Vagina (tissue), 2 donors: ENCODE results near the gene GLI3. TPM values are rescaled to one million over a fixed set of nuclear protein-coding genes. Genes with fewer than 3 reads are reported as not detected.

ENCODE experiments used
- DNase-seq, 2 donors: peaks; one replicate each; pipeline ENCODE4 v3.0.0-alpha.2; 2017; ENCODE audit errors: extremely low spot score in 2 of 2
- H3K27ac ChIP-seq: fragments of 200-600 bp; sonication (generic); one replicate; pipeline ENCODE4 v1.5.1; 2019
- H3K27me3 ChIP-seq: fragments of 200-600 bp; sonication (generic); one replicate; pipeline ENCODE4 v1.5.1; 2019
- H3K36me3 ChIP-seq, 2 donors: fragments of 200-600 bp; sonication (generic); one replicate each; pipeline ENCODE4 v1.5.1; 2017 to 2019
- H3K4me1 ChIP-seq: fragments of 200-600 bp; sonication (generic); one replicate; pipeline ENCODE4 v1.5.1; 2019
- H3K4me3 ChIP-seq, 2 donors: fragments of 200-600 bp; sonication (generic); 1 replicate in 1 of 2; 2 replicates in 1 of 2; pipeline ENCODE4 v1.5.1; 2016 to 2019
- H3K9me3 ChIP-seq: fragments of 200-600 bp; sonication (generic); one replicate; pipeline ENCODE4 v1.5.1; 2019
- CTCF ChIP-seq, 3 experiments: fragments of 450-650 bp in 2 of 3; fragments of 200-600 bp in 1 of 3; sonication (generic) in 1 of 3; IDR thresholded peaks; one replicate each; pipeline ENCODE4 v1.5.1; 2017 to 2019; ENCODE audit warnings: antibody characterized with exemption in 3 of 3, mild to moderate bottlenecking in 2 of 3, moderate library complexity in 2 of 3
- POLR2A ChIP-seq, 2 donors: fragments of 450-650 bp; IDR thresholded peaks; one replicate each; pipeline ENCODE4 v1.6.1; 2017; ENCODE audit warnings: antibody characterized with exemption in 2 of 2, mild to moderate bottlenecking in 2 of 2, moderate library complexity in 2 of 2
- POLR2AphosphoS5 ChIP-seq, 2 donors: sonication (generic); formaldehyde crosslinking; IDR thresholded peaks; one replicate each; pipeline ENCODE4 v1.9.0; 2017; ENCODE audit warnings: antibody characterized with exemption in 2 of 2, mild to moderate bottlenecking in 2 of 2, low read depth in 1 of 2; ENCODE audit not compliant: insufficient read depth in 1 of 2
- intact Hi-C: fragments of 100-400 bp; cut with DNase I; formaldehyde crosslinking; loops from one replicate; pipeline ENCODE4 v1.15.1; 2023
- total RNA-seq: library from RNA; depleted of rRNA; stranded (reverse); fragments of >200 nt; gene quantifications from one replicate; pipeline ENCODE4 v1.2.3, GENCODE V29; 2016

Gene GLI3
- total RNA-seq, 1 donor from 2014 or later = 24.6 TPM

DNA sequence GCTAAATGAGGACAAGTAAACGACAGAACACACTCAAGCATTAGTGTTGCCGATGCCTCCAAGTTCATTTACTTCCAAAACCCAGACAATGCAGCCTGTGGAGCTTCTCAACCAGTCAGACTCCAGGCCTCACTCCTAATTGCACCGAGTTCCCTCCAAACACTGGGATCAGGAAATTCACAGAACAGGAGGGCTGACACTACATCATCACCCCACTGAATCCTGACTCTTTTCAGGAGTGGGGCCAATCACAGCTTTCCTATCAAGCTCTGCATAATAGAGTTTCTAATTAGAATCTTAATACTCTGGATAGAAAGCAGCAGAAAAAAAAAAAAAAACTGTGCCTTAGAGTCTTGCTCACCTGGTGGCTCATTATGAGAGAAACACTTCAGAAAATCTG, 103.7 kb downstream of the GLI3 start:
- Histone ChIP-seq H3K4me3 (no peak overlapping the region), H3K4me1 (peaks cover 14% of the 10 kb centered on the region), H3K9me3 (no peaks in the 10 kb centered on the region), H3K27me3 (no peaks in the 10 kb centered on the region), H3K27ac (no peak overlapping the region), H3K36me3 (no peaks in the 10 kb centered on the region)
- peak in 1 of 2 donors; percentile 27 for DNase-seq
- TF ChIP-seq CTCF (IDR thresholded peaks at IDR 0.05) = no peak
- no peak for TF ChIP-seq POLR2AphosphoS5 (IDR thresholded peaks at IDR 0.05; ENCODE audit: insufficient read depth in 1 of 2, low read depth in 1 of 2)
- TF ChIP-seq POLR2A (IDR thresholded peaks at IDR 0.05) = no peak
- intact Hi-C loops = no loop called here

GRCh38 chr7:42128703-42129102, 108.3 kb downstream of the GLI3 start:
- peak in 1 of 2 donors; percentile 52 for DNase-seq
- no peaks in the 10 kb centered on the region for H3K36me3 ChIP-seq
- intact Hi-C loops = no loop called here
- no peak overlapping the region for H3K27ac ChIP-seq
- H3K9me3 ChIP-seq = no peaks in the 10 kb centered on the region
- H3K4me3 ChIP-seq = no peak overlapping the region
- TF ChIP-seq POLR2A (IDR thresholded peaks at IDR 0.05) (no peak), CTCF (IDR thresholded peaks at IDR 0.05) (no peak), POLR2AphosphoS5 (IDR thresholded peaks at IDR 0.05; ENCODE audit: insufficient read depth in 1 of 2, low read depth in 1 of 2) (no peak)
- H3K4me1 ChIP-seq = peaks cover 2% of the 10 kb centered on the region
- H3K27me3 ChIP-seq = no peaks in the 10 kb centered on the region

DNA sequence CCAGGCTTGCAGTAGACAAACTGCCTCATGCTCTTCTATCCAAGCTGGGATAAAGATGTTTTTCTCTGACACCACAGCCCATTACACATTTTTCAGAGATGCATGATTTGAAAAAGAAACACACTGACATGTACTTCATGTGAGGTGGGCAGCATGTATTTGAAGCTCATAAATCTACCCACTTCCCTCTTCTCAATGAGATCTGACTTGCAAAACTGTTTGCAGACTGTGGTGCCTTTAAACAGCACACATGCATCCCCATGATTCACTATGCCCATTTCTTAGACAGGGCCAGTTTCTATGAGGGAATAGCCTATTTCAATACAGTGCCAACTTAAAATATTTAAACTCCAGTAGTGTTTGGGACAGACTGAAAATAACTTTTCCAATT, 109.8 kb downstream of the GLI3 start:
- TF ChIP-seq CTCF (IDR thresholded peaks at IDR 0.05) = no peak
- TF ChIP-seq POLR2AphosphoS5 (IDR thresholded peaks at IDR 0.05; ENCODE audit: insufficient read depth in 1 of 2, low read depth in 1 of 2) = no peak
- TF ChIP-seq POLR2A (IDR thresholded peaks at IDR 0.05) = no peak
- no peak overlapping the region for H3K27ac ChIP-seq
- intact Hi-C loops = no loop called here
- H3K36me3 ChIP-seq = no peaks in the 10 kb centered on the region
- peaks cover 8% of the 10 kb centered on the region for H3K4me1 ChIP-seq
- H3K4me3 ChIP-seq = no peak overlapping the region
- no peaks in the 10 kb centered on the region for H3K27me3 ChIP-seq
- no peaks in the 10 kb centered on the region for H3K9me3 ChIP-seq
- no peak for DNase-seq

GRCh38 chr7:42126475-42127231, 110.4 kb downstream of the GLI3 start:
- H3K27ac ChIP-seq = no peak overlapping the region
- H3K4me1 ChIP-seq = peaks cover 8% of the 10 kb centered on the region
- no peaks in the 10 kb centered on the region for H3K27me3 ChIP-seq
- H3K36me3 ChIP-seq = no peaks in the 10 kb centered on the region
- no peaks in the 10 kb centered on the region for H3K9me3 ChIP-seq
- peak in 1 of 2 donors; percentile 42 for DNase-seq
- intact Hi-C loops = no loop called here
- no peak for TF ChIP-seq POLR2AphosphoS5 (IDR thresholded peaks at IDR 0.05; ENCODE audit: insufficient read depth in 1 of 2, low read depth in 1 of 2)
- TF ChIP-seq POLR2A (IDR thresholded peaks at IDR 0.05) = no peak
- TF ChIP-seq CTCF (IDR thresholded peaks at IDR 0.05) = no peak
- H3K4me3 ChIP-seq = no peak overlapping the region

GRCh38 chr7:42125321-42125720, 111.7 kb downstream of the GLI3 start:
- intact Hi-C loops = no loop called here
- Histone ChIP-seq H3K4me3 (no peak overlapping the region), H3K36me3 (no peaks in the 10 kb centered on the region), H3K27me3 (no peaks in the 10 kb centered on the region), H3K27ac (no peak overlapping the region), H3K9me3 (no peaks in the 10 kb centered on the region), H3K4me1 (peaks cover 17% of the 10 kb centered on the region)
- TF ChIP-seq POLR2A (IDR thresholded peaks at IDR 0.05) = no peak
- TF ChIP-seq POLR2AphosphoS5 (IDR thresholded peaks at IDR 0.05; ENCODE audit: insufficient read depth in 1 of 2, low read depth in 1 of 2) = no peak
- no peak for TF ChIP-seq CTCF (IDR thresholded peaks at IDR 0.05)
- peak in 1 of 2 donors; percentile 60 for DNase-seq
